ENCODE data around the gene GAK. TPM values are rescaled to one million over a fixed set of nuclear protein-coding genes. Genes with fewer than 3 reads are reported as not detected.

GAK gene
- total RNA-seq, 2 experiments from 2014 or later, result 92.8 to 98.9 TPM

- Mint-ChIP-seq H3K9me3 (peaks cover 9% of the 10 kb centered on the region), H3K4me3 (no peak overlapping the region), H3K4me1 (peaks cover 1% of the 10 kb centered on the region), H3K36me3 (peaks cover 22% of the 10 kb centered on the region), H3K27ac (no peak overlapping the region), H3K27me3 (no peaks in the 10 kb centered on the region)
- no peak for DNase-seq
These were observed 92.3 kb downstream of the GAK start for GRCh38 chr4:839675-840443.

DNA sequence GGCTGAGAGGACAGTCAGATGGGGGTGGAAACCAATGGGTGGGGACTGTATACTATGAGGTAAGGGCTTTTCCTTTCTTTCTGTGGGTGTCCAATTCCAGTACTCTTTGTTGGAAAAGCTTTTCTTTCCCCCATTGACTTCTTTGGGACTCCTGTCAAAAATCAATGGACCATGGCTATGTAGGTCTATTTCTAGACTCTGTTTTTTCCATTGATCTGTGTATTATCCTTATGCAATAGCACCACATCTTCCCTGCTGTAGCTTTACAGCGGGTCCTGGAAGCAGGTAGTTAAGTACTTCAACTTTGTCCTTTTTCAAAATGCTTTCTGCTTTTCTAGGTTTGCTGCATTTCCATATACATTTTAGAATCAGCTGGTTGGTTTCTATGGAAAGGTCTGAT lies 94.3 kb downstream of the GAK start:
- Mint-ChIP-seq H3K27ac (no peak overlapping the region), H3K36me3 (peaks cover 17% of the 10 kb centered on the region), H3K4me3 (no peak overlapping the region), H3K9me3 (peaks cover 9% of the 10 kb centered on the region), H3K4me1 (peaks cover 5% of the 10 kb centered on the region), H3K27me3 (peaks cover 4% of the 10 kb centered on the region)
- DNase-seq, result no peak

GRCh38 chr4:836750-837301 lies 95.3 kb downstream of the GAK start:
- no peak overlapping the region for H3K4me3 Mint-ChIP-seq
- H3K27me3 Mint-ChIP-seq, result peaks cover 4% of the 10 kb centered on the region
- peaks cover 12% of the 10 kb centered on the region for H3K36me3 Mint-ChIP-seq
- H3K4me1 Mint-ChIP-seq, result peaks cover 5% of the 10 kb centered on the region
- H3K9me3 Mint-ChIP-seq, result peaks cover 9% of the 10 kb centered on the region
- no peak for DNase-seq
- H3K27ac Mint-ChIP-seq, result no peak overlapping the region

GRCh38 chr4:836003-836511 lies 96.1 kb downstream of the GAK start:
- no peak overlapping the region for H3K4me3 Mint-ChIP-seq
- peaks cover 5% of the 10 kb centered on the region for H3K4me1 Mint-ChIP-seq
- H3K27ac Mint-ChIP-seq, result no peak overlapping the region
- peaks cover 10% of the 10 kb centered on the region for H3K36me3 Mint-ChIP-seq
- no peak for DNase-seq
- H3K27me3 Mint-ChIP-seq, result peaks cover 4% of the 10 kb centered on the region
- peaks cover 10% of the 10 kb centered on the region for H3K9me3 Mint-ChIP-seq

GRCh38 chr4:835148-836002 lies 96.7 kb downstream of the GAK start:
- Mint-ChIP-seq H3K4me3 (no peak overlapping the region), H3K9me3 (peaks cover 10% of the 10 kb centered on the region), H3K4me1 (peaks cover 5% of the 10 kb centered on the region), H3K27ac (no peak overlapping the region), H3K36me3 (peaks cover 8% of the 10 kb centered on the region), H3K27me3 (peaks cover 4% of the 10 kb centered on the region)
- DNase-seq, result no peak

GRCh38 chr4:834368-835147 lies 97.6 kb downstream of the GAK start:
- no peak overlapping the region for H3K27ac Mint-ChIP-seq
- peaks cover 10% of the 10 kb centered on the region for H3K9me3 Mint-ChIP-seq
- H3K4me3 Mint-ChIP-seq, result no peak overlapping the region
- no peak for DNase-seq
- H3K36me3 Mint-ChIP-seq, result peaks cover 6% of the 10 kb centered on the region
- H3K4me1 Mint-ChIP-seq, result peaks cover 4% of the 10 kb centered on the region
- peaks cover 4% of the 10 kb centered on the region for H3K27me3 Mint-ChIP-seq

GRCh38 chr4:833731-834367 lies 98.3 kb downstream of the GAK start:
- no peak for DNase-seq
- peaks cover 10% of the 10 kb centered on the region for H3K9me3 Mint-ChIP-seq
- peaks cover 6% of the 10 kb centered on the region for H3K36me3 Mint-ChIP-seq
- H3K27ac Mint-ChIP-seq, result no peak overlapping the region
- peaks cover 5% of the 10 kb centered on the region for H3K27me3 Mint-ChIP-seq
- H3K4me1 Mint-ChIP-seq, result peaks cover 4% of the 10 kb centered on the region
- no peak overlapping the region for H3K4me3 Mint-ChIP-seq

- Mint-ChIP-seq H3K4me3 (no peak overlapping the region), H3K36me3 (peaks cover 6% of the 10 kb centered on the region), H3K27ac (no peak overlapping the region), H3K4me1 (peaks cover 4% of the 10 kb centered on the region), H3K27me3 (peaks cover 12% of the 10 kb centered on the region), H3K9me3 (peaks cover 10% of the 10 kb centered on the region)
- peak; percentile 45 for DNase-seq
These were observed 99.0 kb downstream of the GAK start for GRCh38 chr4:833156-833555.

GRCh38 chr4:832536-832935 lies 99.6 kb downstream of the GAK start:
- H3K9me3 Mint-ChIP-seq, result peaks cover 5% of the 10 kb centered on the region

GRCh38 chr4:832108-832507 lies 100.0 kb downstream of the GAK start:
- H3K27me3 Mint-ChIP-seq, result peaks cover 23% of the 10 kb centered on the region

More at GRCh38 chr4:832536-832935, 99.6 kb downstream of the GAK start:
- no peak for DNase-seq
- Mint-ChIP-seq H3K27me3 (peaks cover 18% of the 10 kb centered on the region), H3K4me3 (no peak overlapping the region), H3K36me3 (peaks cover 1% of the 10 kb centered on the region), H3K4me1 (peaks cover 4% of the 10 kb centered on the region), H3K27ac (no peak overlapping the region)

GRCh38 chr4:831483-831805 lies 100.7 kb downstream of the GAK start:
- H3K36me3 Mint-ChIP-seq, result no peaks in the 10 kb centered on the region
- peaks cover 2% of the 10 kb centered on the region for H3K9me3 Mint-ChIP-seq
- H3K27me3 Mint-ChIP-seq, result peaks cover 25% of the 10 kb centered on the region

More at GRCh38 chr4:832108-832507, 100.0 kb downstream of the GAK start:
- H3K9me3 Mint-ChIP-seq, result peaks cover 2% of the 10 kb centered on the region
- no peak for DNase-seq
- H3K4me3 Mint-ChIP-seq, result no peak overlapping the region
- H3K4me1 Mint-ChIP-seq, result peaks cover 4% of the 10 kb centered on the region
- no peaks in the 10 kb centered on the region for H3K36me3 Mint-ChIP-seq
- no peak overlapping the region for H3K27ac Mint-ChIP-seq

GRCh38 chr4:830601-831482 lies 101.3 kb downstream of the GAK start:
- no peak overlapping the region for H3K4me3 Mint-ChIP-seq
- no peak for DNase-seq
- no peaks in the 10 kb centered on the region for H3K36me3 Mint-ChIP-seq
- H3K4me1 Mint-ChIP-seq, result peaks cover 4% of the 10 kb centered on the region
- H3K27ac Mint-ChIP-seq, result no peak overlapping the region
- peaks cover 2% of the 10 kb centered on the region for H3K9me3 Mint-ChIP-seq
- H3K27me3 Mint-ChIP-seq, result peaks cover 25% of the 10 kb centered on the region

More at GRCh38 chr4:831483-831805, 100.7 kb downstream of the GAK start:
- Mint-ChIP-seq H3K4me1 (peaks cover 4% of the 10 kb centered on the region), H3K4me3 (no peak overlapping the region), H3K27ac (no peak overlapping the region)
- DNase-seq, result no peak

- H3K27ac Mint-ChIP-seq, result no peak overlapping the region
- H3K4me1 Mint-ChIP-seq, result peaks cover 4% of the 10 kb centered on the region
- H3K4me3 Mint-ChIP-seq, result no peak overlapping the region
- peaks cover 33% of the 10 kb centered on the region for H3K27me3 Mint-ChIP-seq
- peaks cover 2% of the 10 kb centered on the region for H3K9me3 Mint-ChIP-seq
- no peaks in the 10 kb centered on the region for H3K36me3 Mint-ChIP-seq
- DNase-seq, result no peak
These were observed 102.1 kb downstream of the GAK start for GRCh38 chr4:829761-830600.

Data from activated naive CD8-positive, alpha-beta T cell treated with anti-CD3 and anti-CD28 coated beads for 36 hours (primary cell).